ENCODE data around the gene CUL4A. TPM values are rescaled to one million over a fixed set of nuclear protein-coding genes. Genes with fewer than 3 reads are reported as not detected.

The CUL4A gene
- total and polyA plus RNA-seq, 8 donors, result 48.0 to 98.0 (median 87.5) TPM

DNA sequence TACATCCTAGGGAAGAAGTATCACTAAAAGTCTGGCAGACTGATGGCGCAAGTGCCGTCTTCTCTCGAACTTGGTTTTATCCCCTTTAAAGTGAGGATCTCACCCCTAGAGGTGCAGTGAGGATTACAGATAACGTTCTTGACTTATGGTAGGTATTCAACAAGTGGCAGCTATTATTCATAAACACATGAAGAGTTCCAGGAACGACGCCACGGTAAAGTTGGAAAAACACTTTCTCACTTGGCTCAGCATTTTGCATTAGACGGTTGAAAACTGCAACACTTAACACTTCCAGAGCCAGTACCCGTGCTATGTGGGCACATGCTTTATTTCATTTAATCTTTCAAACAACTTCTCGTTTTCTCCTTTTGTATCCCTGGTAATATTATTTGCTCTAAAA is 42.3 kb upstream of the CUL4A start:
- DNase-seq (no peak), ATAC-seq (no peak)
- H3K36me3 ChIP-seq, result peaks cover 0 to 32% of the 10 kb centered on the region in 2 donors
- intact Hi-C loops (cut with DNase I), result no loop called here
- H3K9me3 ChIP-seq, result no peaks in the 10 kb centered on the region
- TF ChIP-seq, protein P1, sequence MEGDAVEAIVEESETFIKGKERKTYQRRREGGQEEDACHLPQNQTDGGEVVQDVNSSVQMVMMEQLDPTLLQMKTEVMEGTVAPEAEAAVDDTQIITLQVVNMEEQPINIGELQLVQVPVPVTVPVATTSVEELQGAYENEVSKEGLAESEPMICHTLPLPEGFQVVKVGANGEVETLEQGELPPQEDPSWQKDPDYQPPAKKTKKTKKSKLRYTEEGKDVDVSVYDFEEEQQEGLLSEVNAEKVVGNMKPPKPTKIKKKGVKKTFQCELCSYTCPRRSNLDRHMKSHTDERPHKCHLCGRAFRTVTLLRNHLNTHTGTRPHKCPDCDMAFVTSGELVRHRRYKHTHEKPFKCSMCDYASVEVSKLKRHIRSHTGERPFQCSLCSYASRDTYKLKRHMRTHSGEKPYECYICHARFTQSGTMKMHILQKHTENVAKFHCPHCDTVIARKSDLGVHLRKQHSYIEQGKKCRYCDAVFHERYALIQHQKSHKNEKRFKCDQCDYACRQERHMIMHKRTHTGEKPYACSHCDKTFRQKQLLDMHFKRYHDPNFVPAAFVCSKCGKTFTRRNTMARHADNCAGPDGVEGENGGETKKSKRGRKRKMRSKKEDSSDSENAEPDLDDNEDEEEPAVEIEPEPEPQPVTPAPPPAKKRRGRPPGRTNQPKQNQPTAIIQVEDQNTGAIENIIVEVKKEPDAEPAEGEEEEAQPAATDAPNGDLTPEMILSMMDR (IDR thresholded peaks at IDR 0.05), result no peak
- no peak overlapping the region for H3K4me3 ChIP-seq
- no peaks in the 10 kb centered on the region for H3K4me1 ChIP-seq
- no peak overlapping the region for H3K27ac ChIP-seq
- H3K27me3 ChIP-seq, result peaks cover 0 to 15% of the 10 kb centered on the region in 2 donors

DNA sequence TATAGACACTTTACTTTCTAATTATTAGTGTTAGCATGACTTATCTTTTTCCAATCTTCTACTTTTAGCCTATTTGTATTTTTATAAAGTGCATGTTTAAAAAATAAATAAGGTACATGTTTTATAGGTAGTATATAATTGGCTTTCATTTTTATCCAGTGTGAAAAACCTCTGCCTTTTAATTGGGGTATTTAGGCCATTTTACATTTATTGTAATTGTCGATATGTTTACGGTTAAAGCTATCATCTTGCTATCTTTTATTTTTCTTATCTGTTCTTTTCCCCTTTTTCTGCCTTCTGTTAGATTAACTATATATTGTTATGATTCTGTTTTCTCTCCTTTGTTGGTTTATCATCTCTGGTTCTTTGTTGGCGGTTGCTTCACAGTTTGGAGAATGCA is 41.8 kb upstream of the CUL4A start:
- TF ChIP-seq, protein P1 (IDR thresholded peaks at IDR 0.05), result no peak
- Histone ChIP-seq H3K9me3 (no peaks in the 10 kb centered on the region), H3K27me3 (peaks cover 0 to 15% of the 10 kb centered on the region in 2 donors), H3K4me1 (no peaks in the 10 kb centered on the region), H3K27ac (no peak overlapping the region), H3K36me3 (peaks cover 0 to 36% of the 10 kb centered on the region in 2 donors), H3K4me3 (no peak overlapping the region)
- DNase-seq, result no peak
- intact Hi-C loops (cut with DNase I), result no loop called here
- no peak for ATAC-seq

DNA sequence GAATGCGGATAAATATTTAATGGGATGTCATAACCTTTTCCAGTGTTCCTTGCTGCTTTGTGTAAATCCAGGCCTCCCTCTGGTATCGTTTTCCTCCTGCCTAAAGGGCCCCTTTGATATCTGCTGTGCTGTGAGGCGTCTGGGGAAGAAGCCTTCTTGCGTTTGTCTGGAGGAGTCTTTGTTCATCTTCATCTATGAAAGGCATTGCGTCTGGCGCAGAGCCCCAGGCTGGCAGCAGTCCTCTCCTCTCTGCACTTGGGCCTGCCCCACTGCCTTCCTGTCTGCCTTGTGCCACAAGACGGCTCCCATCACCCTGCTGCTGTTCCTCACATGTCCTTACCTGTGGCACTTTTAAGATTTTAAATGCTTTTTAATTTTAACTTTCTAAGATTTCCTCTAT is 41.2 kb upstream of the CUL4A start:
- H3K9me3 ChIP-seq, result no peaks in the 10 kb centered on the region
- H3K4me3 ChIP-seq, result no peak overlapping the region
- TF ChIP-seq, protein P1 (IDR thresholded peaks at IDR 0.05), result no peak
- H3K27ac ChIP-seq, result no peak overlapping the region
- H3K36me3 ChIP-seq, result peaks cover 0 to 43% of the 10 kb centered on the region in 2 donors
- no peak for DNase-seq
- no peak for ATAC-seq
- H3K27me3 ChIP-seq, result peaks cover 0 to 8% of the 10 kb centered on the region in 2 donors
- intact Hi-C loops (cut with DNase I), result no loop called here
- no peaks in the 10 kb centered on the region for H3K4me1 ChIP-seq

DNA sequence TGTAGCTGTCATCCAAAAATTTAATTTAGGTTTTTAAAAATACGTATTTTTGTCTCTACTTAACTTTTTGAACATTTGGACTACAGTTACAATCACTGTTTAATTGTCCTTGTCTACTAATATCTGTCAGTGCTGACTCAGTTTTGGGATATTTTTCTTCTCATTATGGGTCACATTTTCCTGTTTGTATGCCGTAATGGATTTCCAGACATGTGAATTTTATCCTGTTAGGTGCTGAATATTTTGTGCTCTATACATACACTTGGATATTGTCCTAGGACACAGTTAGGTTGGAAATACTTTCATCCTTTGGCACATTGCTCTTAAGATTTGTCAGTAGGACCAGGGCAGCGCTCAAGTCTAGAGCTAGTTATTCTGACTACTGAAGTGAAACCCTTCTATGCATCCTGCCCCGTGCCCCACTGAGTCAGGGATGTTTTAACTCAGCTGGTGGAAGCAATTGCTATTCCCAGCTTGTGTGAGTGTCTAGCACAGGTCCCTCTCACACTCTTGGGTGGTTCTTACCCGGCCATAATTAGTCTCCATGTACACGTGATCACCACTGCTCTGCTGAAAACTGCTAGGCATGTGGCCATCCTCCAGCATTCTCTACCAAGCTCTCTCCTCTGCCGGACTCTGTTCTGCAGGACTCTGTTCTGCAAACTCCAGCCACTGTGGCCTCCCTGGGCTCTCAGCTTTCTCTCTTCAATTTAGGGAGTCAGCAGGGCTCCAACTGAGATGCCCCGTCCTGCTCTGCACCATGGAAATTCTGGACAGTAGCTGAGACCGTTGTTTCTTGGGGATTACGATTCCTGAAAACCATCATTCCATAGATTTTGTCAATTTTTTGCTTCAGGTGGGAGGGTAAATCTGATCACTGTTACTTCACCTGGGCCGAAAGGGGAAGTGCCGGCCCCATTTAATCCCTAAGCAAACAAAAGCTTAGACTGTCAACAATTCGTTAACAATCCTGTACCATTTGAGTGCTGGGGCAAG is 39.8 kb upstream of the CUL4A start:
- TF ChIP-seq, protein P1 (IDR thresholded peaks at IDR 0.05), result no peak
- no peak for DNase-seq
- no peak overlapping the region for H3K27ac ChIP-seq
- H3K27me3 ChIP-seq, result no peaks in the 10 kb centered on the region
- H3K9me3 ChIP-seq, result no peaks in the 10 kb centered on the region
- H3K4me3 ChIP-seq, result no peak overlapping the region
- no peak for ATAC-seq
- intact Hi-C loops (cut with DNase I), result no loop called here
- H3K36me3 ChIP-seq, result peaks cover 0 to 51% of the 10 kb centered on the region in 2 donors
- H3K4me1 ChIP-seq, result no peaks in the 10 kb centered on the region

DNA sequence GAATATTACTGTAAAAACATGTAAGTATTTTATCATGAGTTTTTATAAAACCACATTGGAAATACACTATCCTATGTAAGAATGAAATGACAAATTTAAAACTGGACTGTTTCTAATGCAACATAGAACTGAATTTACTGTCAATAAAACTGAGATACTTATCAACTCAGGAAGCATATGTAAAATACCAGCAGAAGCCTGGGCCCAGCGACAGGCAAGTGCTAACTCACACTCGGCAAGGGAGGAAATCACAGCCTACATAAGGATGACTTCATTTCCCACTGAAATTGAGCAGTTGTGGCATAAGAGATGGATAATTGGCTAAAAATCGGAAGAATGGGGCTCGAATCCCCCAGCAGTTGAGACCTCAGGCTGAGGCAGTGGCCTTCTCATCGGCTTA is 38.9 kb upstream of the CUL4A start:
- DNase-seq (no peak), ATAC-seq (no peak)
- TF ChIP-seq, protein P1 (IDR thresholded peaks at IDR 0.05), result no peak
- no peak overlapping the region for H3K4me3 ChIP-seq
- no peaks in the 10 kb centered on the region for H3K4me1 ChIP-seq
- peaks cover 0 to 60% of the 10 kb centered on the region in 2 donors for H3K36me3 ChIP-seq
- no peaks in the 10 kb centered on the region for H3K9me3 ChIP-seq
- intact Hi-C loops (cut with DNase I), result no loop called here
- no peak overlapping the region for H3K27ac ChIP-seq
- no peaks in the 10 kb centered on the region for H3K27me3 ChIP-seq
